CD4-positive, CD25-positive, alpha-beta regulatory T cell (primary cell): ENCODE data around the gene UPF1. TPM values are rescaled to one million over a fixed set of nuclear protein-coding genes. Genes with fewer than 3 reads are reported as not detected.
A peak's percentile ranks its signal among the peaks of the same experiment; 100 is the strongest.

ENCODE experiments used
- ATAC-seq, 2 donors: fragments of 150-1000 bp; cut with Tn5 transposase; one replicate each; pipeline ENCODE4 v1.10.0; 2021; ENCODE audit warnings: low read depth in 2 of 2, moderate number of reproducible peaks in 2 of 2, moderate library complexity in 1 of 2
- DNase-seq, 3 donors: peaks; one replicate each; pipeline versions ENCODE4 v3.0.0 to v3.0.0-alpha.2; 2012 to 2022; ENCODE audit warnings: mixed read lengths in 1 of 3
- H3K27ac ChIP-seq: one replicate; pipeline ENCODE4 v1.7.0; 2013; ENCODE audit warnings: mild to moderate bottlenecking, low read length; ENCODE audit not compliant: insufficient read depth, poor library complexity, severe bottlenecking
- H3K27me3 ChIP-seq: one replicate; pipeline ENCODE4 v1.7.0; 2013; ENCODE audit warnings: low read length; ENCODE audit not compliant: control insufficient read depth, insufficient read depth
- H3K36me3 ChIP-seq: one replicate; pipeline ENCODE4 v1.7.0; 2013; ENCODE audit warnings: mild to moderate bottlenecking, low read length, moderate library complexity; ENCODE audit not compliant: control insufficient read depth, insufficient read depth
- H3K4me1 ChIP-seq: 2 replicates; pipeline ENCODE4 v1.7.0; 2013; ENCODE audit warnings: mild to moderate bottlenecking, low read length; ENCODE audit not compliant: insufficient read depth, control insufficient read depth, poor library complexity, severe bottlenecking
- H3K4me3 ChIP-seq: one replicate; pipeline ENCODE4 v1.7.0; 2013; ENCODE audit warnings: low read depth, mild to moderate bottlenecking, low read length, moderate library complexity
- H3K9me3 ChIP-seq, 2 experiments: 1 replicate in 1 of 2; 2 replicates in 1 of 2; pipeline ENCODE4 v1.7.0; 2013; ENCODE audit warnings: low read length in 2 of 2, mild to moderate bottlenecking in 1 of 2, moderate library complexity in 1 of 2; ENCODE audit not compliant: control insufficient read depth in 2 of 2
- H3K27ac Mint-ChIP-seq, 3 donors: one replicate each; pipeline ENCODE4 v1.8.0; 2020 to 2022; ENCODE audit warnings: mild to moderate bottlenecking in 3 of 3, mixed read lengths in 3 of 3, moderate library complexity in 2 of 3
- H3K27me3 Mint-ChIP-seq: one replicate; pipeline ENCODE4 v1.8.0; 2022; ENCODE audit warnings: mild to moderate bottlenecking, mixed read lengths
- H3K36me3 Mint-ChIP-seq: one replicate; pipeline ENCODE4 v1.8.0; 2020; ENCODE audit warnings: mixed read lengths
- H3K4me1 Mint-ChIP-seq, 4 donors: one replicate each; pipeline ENCODE4 v1.8.0; 2020 to 2022; ENCODE audit warnings: mixed read lengths in 4 of 4, mild to moderate bottlenecking in 1 of 4
- H3K4me3 Mint-ChIP-seq, 4 donors: one replicate each; pipeline ENCODE4 v1.8.0; 2020 to 2022; ENCODE audit warnings: mild to moderate bottlenecking in 4 of 4, mixed read lengths in 4 of 4, moderate library complexity in 3 of 4
- H3K9me3 Mint-ChIP-seq, 7 donors: one replicate each; pipeline ENCODE4 v1.8.0; 2020 to 2022; ENCODE audit warnings: mixed read lengths in 7 of 7, mild to moderate bottlenecking in 3 of 7, moderate library complexity in 2 of 7
- polyA plus RNA-seq, 4 donors: library from polyadenylated mRNA; unstranded; fragments of 300-500 nt; fragmentation: Illumina TruSeq; gene quantifications; one replicate each; pipeline ENCODE4 v1.2.3, GENCODE V29; 2021
- total RNA-seq: library from RNA; stranded (reverse); gene quantifications from one replicate; pipeline ENCODE4 v1.2.3, GENCODE V29; 2022

UPF1 gene
- total and polyA plus RNA-seq, 5 donors from 2014 or later, result 8.6 to 140 (median 10.6) TPM

DNA sequence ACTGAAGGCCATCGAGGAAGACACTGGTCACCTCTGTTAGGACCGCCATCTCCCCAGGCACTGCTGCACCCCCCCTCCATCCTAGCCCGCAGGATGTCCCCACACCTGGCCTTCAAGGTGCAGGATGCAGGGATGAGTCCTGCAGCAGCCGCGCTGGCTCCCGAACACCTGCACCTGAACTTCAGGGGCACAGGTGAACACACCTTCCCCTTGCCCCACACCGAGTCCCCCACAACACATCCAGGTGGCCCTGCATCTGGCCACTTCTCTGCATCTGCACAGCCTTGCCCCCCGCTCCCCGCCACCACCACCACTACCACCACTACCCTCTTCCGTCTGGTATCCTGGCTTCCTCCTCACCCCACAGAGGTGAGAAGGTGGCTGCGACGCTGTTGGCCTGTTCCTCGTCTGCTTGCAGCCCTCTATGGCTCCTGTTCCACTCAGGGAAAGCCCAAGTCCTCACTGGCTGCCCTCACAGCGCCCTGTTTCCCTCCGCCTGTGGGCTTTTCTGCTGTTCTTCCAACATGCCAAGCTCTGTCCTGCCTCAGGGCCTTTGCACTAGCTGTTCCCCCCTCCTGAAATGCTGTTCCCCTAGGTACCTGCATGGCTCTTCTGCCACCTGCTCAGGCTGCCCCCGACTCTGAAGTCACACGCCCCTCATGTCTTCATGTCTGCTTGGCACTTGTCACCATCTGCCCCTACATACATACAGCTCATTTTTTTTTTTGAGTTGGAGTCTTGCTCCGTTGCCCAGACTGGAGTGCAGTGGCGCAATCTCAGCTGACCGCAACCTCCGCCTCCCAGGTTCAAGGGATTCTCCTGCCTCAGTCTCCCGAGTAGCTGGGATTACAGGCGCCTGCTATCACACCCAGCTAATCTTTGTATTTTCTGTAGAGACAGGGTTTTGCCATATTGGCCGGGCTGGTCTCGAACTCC lies 65.6 kb downstream of the UPF1 start:
- no peaks in the 10 kb centered on the region for H3K4me1 ChIP-seq
- H3K9me3 ChIP-seq, result no peaks in the 10 kb centered on the region
- Mint-ChIP-seq H3K27me3 (peaks cover 39% of the 10 kb centered on the region), H3K36me3 (no peaks in the 10 kb centered on the region), H3K4me3 (peak overlapping the region; percentile 43 to 80 (median 62)), H3K27ac (no peak overlapping the region), H3K9me3 (no peaks in the 10 kb centered on the region), H3K4me1 (peaks cover 0 to 14% (median 6%) of the 10 kb centered on the region in 4 donors)
- peaks cover 26% of the 10 kb centered on the region for H3K36me3 ChIP-seq
- DNase-seq, result no peak
- no peaks in the 10 kb centered on the region for H3K27me3 ChIP-seq
- H3K27ac ChIP-seq, result no peak overlapping the region
- H3K4me3 ChIP-seq, result no peak overlapping the region
- no peak for ATAC-seq

DNA sequence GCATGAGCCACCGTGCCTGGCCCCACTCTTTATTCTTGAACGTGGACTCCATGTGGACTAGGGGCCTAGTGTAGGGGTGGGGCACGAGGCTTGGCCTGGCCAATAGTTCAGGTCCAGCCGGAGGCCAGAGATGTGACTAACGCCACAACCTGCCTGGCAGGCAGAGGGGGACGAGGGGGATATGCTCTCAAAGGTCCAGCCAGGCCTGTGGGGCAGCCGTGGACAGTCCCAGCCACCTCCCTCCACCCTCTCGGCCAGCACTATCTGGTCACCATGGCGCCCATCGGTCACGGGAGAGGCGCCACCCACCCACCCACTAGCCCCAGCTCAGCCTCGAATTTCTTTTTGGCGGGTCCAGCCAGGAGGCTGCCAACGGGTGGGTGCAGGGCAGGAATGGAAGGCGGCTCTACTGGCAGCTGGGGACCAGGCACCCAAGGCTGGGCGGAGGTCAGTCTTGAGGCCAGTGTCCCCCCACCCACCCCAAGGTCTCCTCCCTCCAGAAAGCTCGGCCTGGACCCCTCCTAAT lies 66.4 kb downstream of the UPF1 start:
- H3K4me1 Mint-ChIP-seq, result peaks cover 0 to 14% (median 6%) of the 10 kb centered on the region in 4 donors
- H3K4me3 Mint-ChIP-seq, result no peak overlapping the region
- no peaks in the 10 kb centered on the region for H3K9me3 Mint-ChIP-seq
- DNase-seq (no peak), ATAC-seq (peak in 1 of 2 donors; percentile 11)
- Histone ChIP-seq H3K4me3 (no peak overlapping the region), H3K9me3 (no peaks in the 10 kb centered on the region), H3K27ac (no peak overlapping the region), H3K27me3 (no peaks in the 10 kb centered on the region), H3K4me1 (no peaks in the 10 kb centered on the region), H3K36me3 (peaks cover 26% of the 10 kb centered on the region)
- H3K36me3 Mint-ChIP-seq, result no peaks in the 10 kb centered on the region
- no peak overlapping the region for H3K27ac Mint-ChIP-seq
- peaks cover 32% of the 10 kb centered on the region for H3K27me3 Mint-ChIP-seq

- Mint-ChIP-seq H3K36me3 (no peaks in the 10 kb centered on the region), H3K9me3 (no peaks in the 10 kb centered on the region), H3K27ac (no peak overlapping the region), H3K4me1 (peaks cover 0 to 14% (median 6%) of the 10 kb centered on the region in 4 donors), H3K27me3 (peaks cover 28% of the 10 kb centered on the region), H3K4me3 (no peak overlapping the region)
- Histone ChIP-seq H3K27me3 (no peaks in the 10 kb centered on the region), H3K4me3 (no peak overlapping the region), H3K4me1 (no peaks in the 10 kb centered on the region), H3K27ac (no peak overlapping the region), H3K9me3 (no peaks in the 10 kb centered on the region), H3K36me3 (peaks cover 26% of the 10 kb centered on the region)
- no peak for ATAC-seq
- DNase-seq, result no peak
These were observed 67.0 kb downstream of the UPF1 start for GRCh38 chr19:18898607-18899408.

- H3K27me3 Mint-ChIP-seq, result peaks cover 25% of the 10 kb centered on the region
- H3K4me3 Mint-ChIP-seq, result no peak overlapping the region
- no peaks in the 10 kb centered on the region for H3K9me3 Mint-ChIP-seq
- H3K4me1 ChIP-seq, result no peaks in the 10 kb centered on the region
- H3K36me3 Mint-ChIP-seq, result no peaks in the 10 kb centered on the region
- H3K4me1 Mint-ChIP-seq, result peaks cover 0 to 14% (median 6%) of the 10 kb centered on the region in 4 donors
- no peaks in the 10 kb centered on the region for H3K9me3 ChIP-seq
- H3K36me3 ChIP-seq, result peaks cover 28% of the 10 kb centered on the region
- H3K27me3 ChIP-seq, result no peaks in the 10 kb centered on the region
- no peak for DNase-seq
- H3K27ac ChIP-seq, result no peak overlapping the region
- ATAC-seq, result no peak
- H3K27ac Mint-ChIP-seq, result no peak overlapping the region
- no peak overlapping the region for H3K4me3 ChIP-seq
These were observed 68.1 kb downstream of the UPF1 start for GRCh38 chr19:18899624-18900560.

- Mint-ChIP-seq H3K27me3 (peaks cover 21% of the 10 kb centered on the region), H3K4me1 (peaks cover 0 to 17% (median 6%) of the 10 kb centered on the region in 4 donors), H3K27ac (no peak overlapping the region), H3K9me3 (no peaks in the 10 kb centered on the region), H3K36me3 (no peaks in the 10 kb centered on the region), H3K4me3 (no peak overlapping the region)
- ATAC-seq (no peak), DNase-seq (no peak)
- H3K27me3 ChIP-seq, result no peaks in the 10 kb centered on the region
- H3K4me1 ChIP-seq, result no peaks in the 10 kb centered on the region
- no peak overlapping the region for H3K4me3 ChIP-seq
- no peak overlapping the region for H3K27ac ChIP-seq
- H3K36me3 ChIP-seq, result peaks cover 33% of the 10 kb centered on the region
- H3K9me3 ChIP-seq, result no peaks in the 10 kb centered on the region
These were observed 69.1 kb downstream of the UPF1 start for GRCh38 chr19:18900700-18901481.

DNA sequence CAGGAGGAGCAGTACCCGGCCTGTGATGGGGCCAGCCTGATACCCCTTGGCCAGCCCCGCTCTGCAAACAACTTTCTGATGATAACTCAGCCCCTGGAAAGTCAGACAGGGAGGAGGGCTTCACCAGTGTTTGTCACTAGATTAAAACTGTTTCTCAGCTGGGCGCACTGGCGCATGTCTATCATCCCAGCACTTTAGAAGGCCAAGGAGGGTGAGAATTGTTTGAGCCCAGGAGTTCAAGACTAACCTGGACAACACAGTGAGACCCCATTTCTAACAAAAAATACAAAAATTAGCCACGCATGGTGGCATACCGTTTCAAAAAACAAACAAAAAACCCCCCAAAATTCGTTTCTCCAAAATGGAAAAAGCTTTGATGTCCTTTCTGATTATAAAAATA lies 69.7 kb downstream of the UPF1 start:
- Histone ChIP-seq H3K27ac (no peak overlapping the region), H3K27me3 (no peaks in the 10 kb centered on the region), H3K9me3 (no peaks in the 10 kb centered on the region), H3K4me1 (no peaks in the 10 kb centered on the region), H3K4me3 (no peak overlapping the region), H3K36me3 (peaks cover 37% of the 10 kb centered on the region)
- Mint-ChIP-seq H3K27me3 (peaks cover 18% of the 10 kb centered on the region), H3K36me3 (peaks cover 3% of the 10 kb centered on the region), H3K27ac (no peak overlapping the region), H3K4me1 (peaks cover 0 to 15% (median 6%) of the 10 kb centered on the region in 4 donors), H3K4me3 (no peak overlapping the region), H3K9me3 (no peaks in the 10 kb centered on the region)
- DNase-seq (no peak), ATAC-seq (no peak)
